PC-9 (cell line): Measurements from ENCODE around the gene CDH20.

Experiments
- EZH2 ChIP-seq: fragments of 200-600 bp; sonication (generic); IDR thresholded peaks from 2 replicates; pipeline ENCODE4 v1.8.0; 2017; ENCODE audit warnings: antibody characterized with exemption, low read depth
- TF ChIP-seq, protein P1 (sequence below): fragments of 200-600 bp; sonication (generic); conservative IDR thresholded peaks from 2 replicates; pipeline ENCODE4 v1.6.1; 2017; ENCODE audit warnings: mixed run types, antibody characterized with exemption, mild to moderate bottlenecking, moderate library complexity

GRCh38 chr18:61541673-61542072 is 208.4 kb downstream of the CDH20 start:
- TF ChIP-seq, protein P1, sequence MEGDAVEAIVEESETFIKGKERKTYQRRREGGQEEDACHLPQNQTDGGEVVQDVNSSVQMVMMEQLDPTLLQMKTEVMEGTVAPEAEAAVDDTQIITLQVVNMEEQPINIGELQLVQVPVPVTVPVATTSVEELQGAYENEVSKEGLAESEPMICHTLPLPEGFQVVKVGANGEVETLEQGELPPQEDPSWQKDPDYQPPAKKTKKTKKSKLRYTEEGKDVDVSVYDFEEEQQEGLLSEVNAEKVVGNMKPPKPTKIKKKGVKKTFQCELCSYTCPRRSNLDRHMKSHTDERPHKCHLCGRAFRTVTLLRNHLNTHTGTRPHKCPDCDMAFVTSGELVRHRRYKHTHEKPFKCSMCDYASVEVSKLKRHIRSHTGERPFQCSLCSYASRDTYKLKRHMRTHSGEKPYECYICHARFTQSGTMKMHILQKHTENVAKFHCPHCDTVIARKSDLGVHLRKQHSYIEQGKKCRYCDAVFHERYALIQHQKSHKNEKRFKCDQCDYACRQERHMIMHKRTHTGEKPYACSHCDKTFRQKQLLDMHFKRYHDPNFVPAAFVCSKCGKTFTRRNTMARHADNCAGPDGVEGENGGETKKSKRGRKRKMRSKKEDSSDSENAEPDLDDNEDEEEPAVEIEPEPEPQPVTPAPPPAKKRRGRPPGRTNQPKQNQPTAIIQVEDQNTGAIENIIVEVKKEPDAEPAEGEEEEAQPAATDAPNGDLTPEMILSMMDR, result no peak
- TF ChIP-seq EZH2, result no peak
